Measurements from ENCODE around the gene ABCB8. TPM values are rescaled to one million over a fixed set of nuclear protein-coding genes. Genes with fewer than 3 reads are reported as not detected.
A peak's percentile ranks its signal among the peaks of the same experiment; 100 is the strongest.

Gene ABCB8
- total and polyA plus RNA-seq, 2 donors (not counting 3 experiments of a cell fraction or from before 2014, with no cell fraction given): 38.0 to 46.3 TPM

- Histone ChIP-seq H3K9me1 (replicated peaks; ENCODE audit: control insufficient read depth, extremely low read depth, insufficient read depth, low read length) (no peaks in the 10 kb centered on the region), H3K4me1 (ENCODE audit: control insufficient read depth, extremely low read depth, insufficient read depth, low read length) (peaks cover 14% of the 10 kb centered on the region), H3K4me2 (ENCODE audit: insufficient read depth, low read length) (no peak overlapping the region), H3K27ac (ENCODE audit: insufficient read depth, low read depth, low read length) (no peak overlapping the region), H3K79me2 (ENCODE audit: control insufficient read depth, insufficient read depth, low read length) (no peaks in the 10 kb centered on the region), H3K27me3 (ENCODE audit: control insufficient read depth in 2 of 2, insufficient read depth in 2 of 2, low read length in 2 of 2) (no peaks in the 10 kb centered on the region), H3K9ac (replicated peaks; ENCODE audit: extremely low read depth, insufficient read depth, low read length) (no peak overlapping the region), H3K4me3 (replicated peaks in 1 of 3; ENCODE audit: insufficient read depth in 1 of 3, low read depth in 1 of 3, low read length in 3 of 3) (no peak overlapping the region), H3K9me3 (replicated peaks; ENCODE audit: control insufficient read depth, insufficient read depth, low read length) (no peaks in the 10 kb centered on the region), H4K20me1 (replicated peaks; ENCODE audit: control insufficient read depth, extremely low read depth, insufficient read depth, low read length) (no peaks in the 10 kb centered on the region), H2AFZ (ENCODE audit: low read depth, low read length) (no peak overlapping the region), H3K36me3 (ENCODE audit: control insufficient read depth in 2 of 2, extremely low read depth in 1 of 2, insufficient read depth in 2 of 2, low read length in 2 of 2) (peaks cover 0 to 21% of the 10 kb centered on the region in 2 experiments)
- DNase-seq (ENCODE audit: low read depth, low spot score): no peak
- TF ChIP-seq FOS (IDR thresholded peaks at IDR 0.05; ENCODE audit: borderline replicate concordance, insufficient read depth, low read length) (no peak), MYC (IDR thresholded peaks at IDR 0.05; ENCODE audit: low read depth, low read length) (no peak), JUN (IDR thresholded peaks at IDR 0.05; ENCODE audit: borderline replicate concordance, insufficient read depth, insufficient read length, low read depth) (no peak), POLR2A (IDR thresholded peaks at IDR 0.05; ENCODE audit: low read depth, low read length) (no peak), GATA2 (IDR thresholded peaks at IDR 0.05; ENCODE audit: insufficient read depth, insufficient read length, low read depth, low read length) (no peak), EZH2 (IDR thresholded peaks at IDR 0.05; ENCODE audit: borderline replicate concordance, low read depth, low read length, severe bottlenecking) (no peak), POLR2AphosphoS5 (IDR thresholded peaks at IDR 0.05; ENCODE audit: insufficient read depth, low read depth, low read length) (no peak)
- TF ChIP-seq, protein P1, sequence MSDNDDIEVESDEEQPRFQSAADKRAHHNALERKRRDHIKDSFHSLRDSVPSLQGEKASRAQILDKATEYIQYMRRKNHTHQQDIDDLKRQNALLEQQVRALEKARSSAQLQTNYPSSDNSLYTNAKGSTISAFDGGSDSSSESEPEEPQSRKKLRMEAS (IDR thresholded peaks at IDR 0.05; ENCODE audit: insufficient read depth, insufficient read length): no peak
- TF ChIP-seq, protein P2, sequence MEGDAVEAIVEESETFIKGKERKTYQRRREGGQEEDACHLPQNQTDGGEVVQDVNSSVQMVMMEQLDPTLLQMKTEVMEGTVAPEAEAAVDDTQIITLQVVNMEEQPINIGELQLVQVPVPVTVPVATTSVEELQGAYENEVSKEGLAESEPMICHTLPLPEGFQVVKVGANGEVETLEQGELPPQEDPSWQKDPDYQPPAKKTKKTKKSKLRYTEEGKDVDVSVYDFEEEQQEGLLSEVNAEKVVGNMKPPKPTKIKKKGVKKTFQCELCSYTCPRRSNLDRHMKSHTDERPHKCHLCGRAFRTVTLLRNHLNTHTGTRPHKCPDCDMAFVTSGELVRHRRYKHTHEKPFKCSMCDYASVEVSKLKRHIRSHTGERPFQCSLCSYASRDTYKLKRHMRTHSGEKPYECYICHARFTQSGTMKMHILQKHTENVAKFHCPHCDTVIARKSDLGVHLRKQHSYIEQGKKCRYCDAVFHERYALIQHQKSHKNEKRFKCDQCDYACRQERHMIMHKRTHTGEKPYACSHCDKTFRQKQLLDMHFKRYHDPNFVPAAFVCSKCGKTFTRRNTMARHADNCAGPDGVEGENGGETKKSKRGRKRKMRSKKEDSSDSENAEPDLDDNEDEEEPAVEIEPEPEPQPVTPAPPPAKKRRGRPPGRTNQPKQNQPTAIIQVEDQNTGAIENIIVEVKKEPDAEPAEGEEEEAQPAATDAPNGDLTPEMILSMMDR (IDR thresholded peaks at IDR 0.05; ENCODE audit: extremely low read depth in 1 of 2, insufficient read depth in 1 of 2, low read depth in 1 of 2, low read length in 2 of 2): no peak
- FAIRE-seq: no peak
- intact Hi-C loops (cut with micrococcal nuclease): no loop called here
- dilution Hi-C loops (cut with MboI; ENCODE audit: extremely low pct_ligation_motif_present, low sequenced_read_pairs): no loop called here
- BruUV-seq (replicated peaks): TSS peak; percentile 74
- ChIA-PET POLR2A (no interaction called here), CTCF (interaction anchor here (0.8 to 4.0 kb wide), 3 partner anchors 28 to 116 kb away, joined by 3 to 18 read pairs (median 11); no protein-coding TSS in a partner anchor)
Measured at GRCh38 chr7:151013733-151014497, 14.3 kb upstream of the ABCB8 start.

Measured in endothelial cell of umbilical vein (primary cell).